Uterus (tissue), 2 donors: Measurements from ENCODE around the gene SART1.

Experiments used
- POLR2A ChIP-seq, 2 donors: fragments of 450-650 bp; IDR thresholded peaks; one replicate each; pipeline ENCODE4 v1.6.1; 2016; ENCODE audit warnings: antibody characterized with exemption in 2 of 2, mild to moderate bottlenecking in 1 of 2, moderate library complexity in 1 of 2
- TF ChIP-seq, protein P1 (sequence below), 4 experiments: fragments of 200-600 bp in 2 of 4; fragments of 450-650 bp in 2 of 4; sonication (generic) in 2 of 4; IDR thresholded peaks; one replicate each; pipeline ENCODE4 v1.5.1; 2016 to 2019; ENCODE audit warnings: antibody characterized with exemption in 4 of 4, mild to moderate bottlenecking in 2 of 4, moderate library complexity in 1 of 4

- TF ChIP-seq, protein P1, sequence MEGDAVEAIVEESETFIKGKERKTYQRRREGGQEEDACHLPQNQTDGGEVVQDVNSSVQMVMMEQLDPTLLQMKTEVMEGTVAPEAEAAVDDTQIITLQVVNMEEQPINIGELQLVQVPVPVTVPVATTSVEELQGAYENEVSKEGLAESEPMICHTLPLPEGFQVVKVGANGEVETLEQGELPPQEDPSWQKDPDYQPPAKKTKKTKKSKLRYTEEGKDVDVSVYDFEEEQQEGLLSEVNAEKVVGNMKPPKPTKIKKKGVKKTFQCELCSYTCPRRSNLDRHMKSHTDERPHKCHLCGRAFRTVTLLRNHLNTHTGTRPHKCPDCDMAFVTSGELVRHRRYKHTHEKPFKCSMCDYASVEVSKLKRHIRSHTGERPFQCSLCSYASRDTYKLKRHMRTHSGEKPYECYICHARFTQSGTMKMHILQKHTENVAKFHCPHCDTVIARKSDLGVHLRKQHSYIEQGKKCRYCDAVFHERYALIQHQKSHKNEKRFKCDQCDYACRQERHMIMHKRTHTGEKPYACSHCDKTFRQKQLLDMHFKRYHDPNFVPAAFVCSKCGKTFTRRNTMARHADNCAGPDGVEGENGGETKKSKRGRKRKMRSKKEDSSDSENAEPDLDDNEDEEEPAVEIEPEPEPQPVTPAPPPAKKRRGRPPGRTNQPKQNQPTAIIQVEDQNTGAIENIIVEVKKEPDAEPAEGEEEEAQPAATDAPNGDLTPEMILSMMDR (IDR thresholded peaks at IDR 0.05) = no peak
- no peak for TF ChIP-seq POLR2A (IDR thresholded peaks at IDR 0.05)
Observed at GRCh38 chr11:65934014-65934413, 27.5 kb upstream of the SART1 start.
